BJ (cell line): ENCODE results near the gene RBP5. TPM values are rescaled to one million over a fixed set of nuclear protein-coding genes. Genes with fewer than 3 reads are reported as not detected.

Experiments
- CTCF ChIA-PET: fragments of 350-600 bp; formaldehyde crosslinking; extraction: SDS; loops from one replicate; lab custom pipeline; 2021; ENCODE audit warnings: antibody characterized with exemption, inconsistent platforms; lab: Yijun Ruan, JAX
- POLR2A ChIA-PET: fragments of 300-600 bp; sonication (Branson Sonifier 250); formaldehyde crosslinking; extraction: SDS; loops from one replicate; lab custom pipeline; 2021; ENCODE audit warnings: antibody characterized with exemption; lab: Charles Lee
- DNase-seq: peaks from one replicate; pipeline ENCODE4 v3.0.0-alpha.2; 2011; ENCODE audit warnings: low read depth
- H3K27me3 ChIP-seq: 2 replicates; pipeline ENCODE4 v1.6.0; 2011; ENCODE audit warnings: low read length; ENCODE audit not compliant: control insufficient read depth, insufficient read depth
- H3K36me3 ChIP-seq: 2 replicates; pipeline ENCODE4 v1.5.1; 2011; ENCODE audit warnings: low read length; ENCODE audit not compliant: control insufficient read depth, insufficient read depth
- H3K4me3 ChIP-seq: 2 replicates; pipeline ENCODE4 v1.5.1; 2011; ENCODE audit warnings: low read depth, mild to moderate bottlenecking, control low read depth, low read length
- CTCF ChIP-seq: IDR thresholded peaks from 2 replicates; pipeline ENCODE4 v1.5.1; 2011; ENCODE audit warnings: low read depth, mild to moderate bottlenecking, control low read depth, inconsistent platforms, low read length, moderate library complexity; ENCODE audit not compliant: insufficient read depth
- polyA plus RNA-seq: library from polyadenylated mRNA; depleted of rRNA; stranded (reverse); fragments of >200 nt; gene quantifications from 2 replicates; pipeline ENCODE4 v1.2.3, GENCODE V29; 2011

Gene RBP5
- polyA plus RNA-seq, 1 experiment = not detected

- Histone ChIP-seq H3K4me3 (no peak overlapping the region), H3K27me3 (no peaks in the 10 kb centered on the region), H3K36me3 (peaks cover 13% of the 10 kb centered on the region)
- no peak for DNase-seq
- CTCF ChIA-PET = interaction anchor here (1.0 to 4.1 kb wide), 4 partner anchors 9 to 24 kb away, joined by 3 to 37 read pairs (median 14); no protein-coding TSS in a partner anchor
- TF ChIP-seq CTCF = no peak
- POLR2A ChIA-PET = interaction anchor here (0.5 kb wide), 1 partner anchor 10 kb away, joined by 7 read pairs; no protein-coding TSS in a partner anchor
Measured at GRCh38 chr12:7154901-7155470, 26.3 kb upstream of the RBP5 start.

- POLR2A ChIA-PET = no interaction called here
Measured at GRCh38 chr12:7154042-7154441, 25.4 kb upstream of the RBP5 start.

GRCh38 chr12:7152818-7153217 lies 24.1 kb upstream of the RBP5 start:
- POLR2A ChIA-PET = no interaction called here
- no peak for TF ChIP-seq CTCF
- CTCF ChIA-PET = interaction anchor here (1.4 to 4.1 kb wide), 3 partner anchors 8 to 11 kb away, joined by 5 to 37 read pairs (median 20); no protein-coding TSS in a partner anchor
- H3K36me3 ChIP-seq = peaks cover 24% of the 10 kb centered on the region
- no peak for DNase-seq
- H3K4me3 ChIP-seq = no peak overlapping the region
- no peaks in the 10 kb centered on the region for H3K27me3 ChIP-seq

More at GRCh38 chr12:7154042-7154441, 25.4 kb upstream of the RBP5 start:
- peaks cover 21% of the 10 kb centered on the region for H3K36me3 ChIP-seq
- H3K27me3 ChIP-seq = no peaks in the 10 kb centered on the region
- TF ChIP-seq CTCF = no peak
- CTCF ChIA-PET = interaction anchor here (1.4 to 4.1 kb wide), 4 partner anchors 8 to 13 kb away, joined by 5 to 37 read pairs (median 14); no protein-coding TSS in a partner anchor
- DNase-seq = no peak
- H3K4me3 ChIP-seq = no peak overlapping the region

- no peak for DNase-seq
- CTCF ChIA-PET = interaction anchor here (1.4 kb wide), 1 partner anchor 11 kb away, joined by 7 read pairs; no protein-coding TSS in a partner anchor
Measured at GRCh38 chr12:7151532-7151931, 22.8 kb upstream of the RBP5 start.

More at GRCh38 chr12:7151532-7151931, 22.8 kb upstream of the RBP5 start:
- peaks cover 19% of the 10 kb centered on the region for H3K36me3 ChIP-seq
- POLR2A ChIA-PET = no interaction called here
- TF ChIP-seq CTCF = no peak
- H3K27me3 ChIP-seq = no peaks in the 10 kb centered on the region
- H3K4me3 ChIP-seq = no peak overlapping the region
